Right lobe of liver (tissue), 6 donors: ENCODE data around the gene NUDT1. TPM values are rescaled to one million over a fixed set of nuclear protein-coding genes. Genes with fewer than 3 reads are reported as not detected.

Source experiments
- ATAC-seq, 4 donors: fragments of 200-7000 bp; cut with Tn5 transposase; one replicate each; pipeline ENCODE4 v1.9.1; 2020; ENCODE audit warnings: mild to moderate bottlenecking in 4 of 4, moderate library complexity in 4 of 4
- DNase-seq, 3 donors: peaks; one replicate each; pipeline ENCODE4 v3.0.0-alpha.2; 2020
- H3K27ac ChIP-seq, 3 donors: fragments of 200-600 bp; one replicate each; pipeline ENCODE4 v1.8.0; 2022
- H3K27me3 ChIP-seq, 2 donors: fragments of 200-600 bp; one replicate each; pipeline ENCODE4 v1.8.0; 2022
- H3K36me3 ChIP-seq, 4 donors: fragments of 200-600 bp; sonication (generic) in 1 of 4; one replicate each; pipeline versions ENCODE4 v1.5.1 to v1.8.0; 2017 to 2022; ENCODE audit warnings: control low read depth in 1 of 4
- H3K4me1 ChIP-seq, 4 donors: fragments of 200-600 bp; sonication (generic) in 1 of 4; one replicate each; pipeline versions ENCODE4 v1.5.1 to v1.8.0; 2017 to 2022; ENCODE audit warnings: control low read depth in 1 of 4
- H3K4me3 ChIP-seq, 3 donors: fragments of 200-600 bp; one replicate each; pipeline ENCODE4 v1.8.0; 2022
- H3K9me3 ChIP-seq, 4 donors: fragments of 200-600 bp; sonication (generic) in 1 of 4; one replicate each; pipeline versions ENCODE4 v1.5.1 to v1.8.0; 2017 to 2022; ENCODE audit warnings: control low read depth in 1 of 4
- POLR2A ChIP-seq: fragments of 450-650 bp; IDR thresholded peaks from one replicate; pipeline ENCODE4 v1.6.1; 2017; ENCODE audit warnings: antibody characterized with exemption, mild to moderate bottlenecking
- WGBS: methylation state at CpG from one replicate; pipeline ENCODE4 v1.1.6; 2018; ENCODE audit warnings: low coverage, low lambda C conversion rate; ENCODE audit not compliant: insufficient coverage; ENCODE audit errors: missing lambda C conversion rate; 5-methylcytosine and 5-hydroxymethylcytosine counted together
- intact Hi-C, 2 donors: fragments of 100-400 bp; cut with DNase I; formaldehyde crosslinking; loops; one replicate each; pipeline versions ENCODE4 v1.11.2 to v1.14.1; 2022
- total RNA-seq, 6 experiments: library from RNA; depleted of rRNA in 2 of 6; stranded (reverse); fragments of >200 nt in 2 of 6; fragmentation: NEBNext Ultra II Directional in 3 of 6; extraction: Animal tissue kit (Norgen Biotek cat#: 25700) in 3 of 6; gene quantifications; one replicate each; pipeline versions ENCODE4 v1.1.0 to v1.2.4, GENCODE V29; 2016 to 2023
- TF ChIP-seq, protein P1 (sequence below), 4 donors: fragments of 200-600 bp in 3 of 4; fragments of 450-650 bp in 1 of 4; IDR thresholded peaks; one replicate each; pipeline versions ENCODE4 v1.5.1 to v1.8.0; 2016 to 2022; ENCODE audit warnings: antibody characterized with exemption in 4 of 4, mild to moderate bottlenecking in 2 of 4
- donor health status: DM: no; HTN: yes; CAD: no.
- donor health status: DM: no; HTN: no; CAD: no.
- donor health status: DM: no; HTN: no; CAD: no.
- donor health status: DM: no; HTN: yes; CAD: no.
- donor health status: DM: no; HTN: yes; CAD: no.

Gene NUDT1
- total RNA-seq, 6 experiments from 2014 or later: 1.6 to 4.1 (median 2.3) TPM

DNA sequence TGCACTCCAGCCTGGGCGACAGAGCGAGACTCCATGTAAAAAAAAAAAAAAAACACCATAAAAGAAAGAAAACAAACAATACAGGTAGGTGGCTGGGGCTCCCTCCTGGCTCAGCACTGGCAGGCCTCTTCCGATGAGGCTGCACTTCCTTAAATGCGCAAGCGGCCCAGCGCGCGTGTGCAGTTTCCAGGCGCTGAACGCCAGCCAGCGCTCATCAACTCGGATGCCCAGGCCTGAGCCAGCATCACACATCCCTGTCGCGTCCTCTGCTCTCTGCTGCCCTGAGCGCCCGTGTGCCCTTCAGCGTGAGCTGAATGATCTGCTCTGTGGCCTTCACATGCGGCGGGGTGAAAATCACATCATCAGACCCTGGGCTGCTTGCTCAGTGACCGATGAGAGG lies 31.8 kb downstream of the NUDT1 start:
- no peak for TF ChIP-seq POLR2A
- TF ChIP-seq, protein P1, sequence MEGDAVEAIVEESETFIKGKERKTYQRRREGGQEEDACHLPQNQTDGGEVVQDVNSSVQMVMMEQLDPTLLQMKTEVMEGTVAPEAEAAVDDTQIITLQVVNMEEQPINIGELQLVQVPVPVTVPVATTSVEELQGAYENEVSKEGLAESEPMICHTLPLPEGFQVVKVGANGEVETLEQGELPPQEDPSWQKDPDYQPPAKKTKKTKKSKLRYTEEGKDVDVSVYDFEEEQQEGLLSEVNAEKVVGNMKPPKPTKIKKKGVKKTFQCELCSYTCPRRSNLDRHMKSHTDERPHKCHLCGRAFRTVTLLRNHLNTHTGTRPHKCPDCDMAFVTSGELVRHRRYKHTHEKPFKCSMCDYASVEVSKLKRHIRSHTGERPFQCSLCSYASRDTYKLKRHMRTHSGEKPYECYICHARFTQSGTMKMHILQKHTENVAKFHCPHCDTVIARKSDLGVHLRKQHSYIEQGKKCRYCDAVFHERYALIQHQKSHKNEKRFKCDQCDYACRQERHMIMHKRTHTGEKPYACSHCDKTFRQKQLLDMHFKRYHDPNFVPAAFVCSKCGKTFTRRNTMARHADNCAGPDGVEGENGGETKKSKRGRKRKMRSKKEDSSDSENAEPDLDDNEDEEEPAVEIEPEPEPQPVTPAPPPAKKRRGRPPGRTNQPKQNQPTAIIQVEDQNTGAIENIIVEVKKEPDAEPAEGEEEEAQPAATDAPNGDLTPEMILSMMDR (IDR thresholded peaks at IDR 0.05): no peak
- intact Hi-C loops: no loop called here
- DNase-seq: no peak
- WGBS: 100% methylated on average over 2 of the region's 20 CpGs
- Histone ChIP-seq H3K36me3 (no peaks in the 10 kb centered on the region), H3K27ac (no peak overlapping the region), H3K9me3 (no peaks in the 10 kb centered on the region), H3K4me1 (no peaks in the 10 kb centered on the region), H3K4me3 (no peak overlapping the region), H3K27me3 (no peaks in the 10 kb centered on the region)
- ATAC-seq: no peak

DNA sequence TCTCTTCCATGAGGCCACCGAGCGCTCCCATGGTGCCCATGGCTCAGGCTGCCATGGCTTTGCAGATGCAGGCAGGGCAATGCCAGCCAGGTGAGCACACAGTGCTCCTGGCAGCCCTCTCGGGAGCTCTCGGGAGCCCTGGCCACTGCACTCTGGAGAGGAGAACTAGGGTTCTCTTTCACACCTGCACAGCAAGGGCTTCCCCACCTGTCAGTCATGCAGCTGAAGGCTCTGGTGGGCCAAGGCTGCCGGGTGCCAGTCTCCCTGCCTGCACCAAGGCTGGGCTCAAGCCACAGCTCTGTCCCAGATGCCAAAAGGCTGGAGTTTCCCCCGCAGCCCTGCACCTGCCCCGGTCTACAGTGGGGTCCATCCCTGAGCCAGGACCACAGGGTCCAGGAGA lies 32.6 kb downstream of the NUDT1 start:
- Histone ChIP-seq H3K4me3 (no peak overlapping the region), H3K4me1 (peaks cover 0 to under 1% (median 0%) of the 10 kb centered on the region in 4 donors), H3K27ac (no peak overlapping the region), H3K36me3 (no peaks in the 10 kb centered on the region), H3K27me3 (no peaks in the 10 kb centered on the region), H3K9me3 (no peaks in the 10 kb centered on the region)
- no peak for TF ChIP-seq POLR2A
- TF ChIP-seq, protein P1 (IDR thresholded peaks at IDR 0.05): no peak
- no peak for DNase-seq
- no peak for ATAC-seq
- intact Hi-C loops: no loop called here
- 50% methylated on average over 2 of the region's 7 CpGs for WGBS

DNA sequence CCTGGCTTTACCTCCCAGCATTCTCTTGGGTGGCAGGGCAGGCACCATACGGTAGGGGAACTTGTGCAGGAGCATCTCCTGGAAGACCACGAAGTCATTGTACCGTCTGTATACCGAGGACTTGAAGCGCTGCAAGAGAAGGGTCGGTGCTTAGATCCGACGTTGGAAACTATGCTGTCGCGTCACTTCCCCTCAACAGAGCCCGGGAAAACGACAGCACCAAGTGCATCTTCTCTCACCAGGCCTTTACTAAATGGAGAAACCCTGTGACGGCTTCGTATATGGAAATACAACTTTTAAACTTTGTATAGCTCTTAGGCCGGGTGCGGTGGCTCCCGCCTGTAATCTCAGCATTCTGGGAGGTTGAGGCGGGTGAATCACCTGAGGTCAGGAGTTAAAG lies 33.1 kb downstream of the NUDT1 start:
- 72% methylated on average over 8 of the region's 18 CpGs for whole genome bisulfite sequencing
- DNase-seq: no peak
- H3K36me3 ChIP-seq: no peaks in the 10 kb centered on the region

DNA sequence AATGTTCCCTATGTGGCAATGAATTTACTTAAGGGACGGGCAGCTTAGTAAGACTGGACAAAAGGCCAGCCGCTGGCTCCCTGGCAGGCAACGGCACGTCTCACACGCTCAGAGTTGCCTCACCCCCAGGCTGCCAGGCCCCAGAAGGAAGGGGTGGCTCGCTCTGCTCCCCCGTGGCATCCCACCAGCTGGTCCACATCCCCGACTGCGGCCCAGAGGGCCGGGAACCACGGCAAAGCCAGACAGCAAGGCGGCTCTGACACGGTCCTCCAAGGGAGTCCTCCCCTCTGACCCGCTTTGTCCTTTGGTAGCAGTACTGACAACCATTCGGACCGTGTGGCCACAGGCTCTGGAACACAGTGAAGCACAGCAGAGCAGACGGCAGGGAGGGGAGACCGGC lies 34.1 kb downstream of the NUDT1 start:
- H3K27me3 ChIP-seq: no peaks in the 10 kb centered on the region
- ATAC-seq (peak in 1 of 4 donors; percentile 26), DNase-seq (no peak)
- H3K4me3 ChIP-seq: no peak overlapping the region
- no peaks in the 10 kb centered on the region for H3K9me3 ChIP-seq
- intact Hi-C loops: no loop called here
- peaks cover 0 to 10% (median 3%) of the 10 kb centered on the region in 4 donors for H3K4me1 ChIP-seq
- WGBS: 100% methylated on average over 2 of the region's 18 CpGs
- TF ChIP-seq POLR2A: no peak
- TF ChIP-seq, protein P1 (IDR thresholded peaks at IDR 0.05): no peak
- H3K36me3 ChIP-seq: no peaks in the 10 kb centered on the region
- no peak overlapping the region for H3K27ac ChIP-seq

More for the DNA sequence above, 33.1 kb downstream of the NUDT1 start:
- Histone ChIP-seq H3K27me3 (no peaks in the 10 kb centered on the region), H3K9me3 (no peaks in the 10 kb centered on the region), H3K4me3 (no peak overlapping the region), H3K27ac (no peak overlapping the region), H3K4me1 (peaks cover 0 to 5% (median 1%) of the 10 kb centered on the region in 4 donors)
- no peak for TF ChIP-seq POLR2A
- TF ChIP-seq, protein P1 (IDR thresholded peaks at IDR 0.05): no peak
- ATAC-seq: no peak
- intact Hi-C loops: no loop called here

DNA sequence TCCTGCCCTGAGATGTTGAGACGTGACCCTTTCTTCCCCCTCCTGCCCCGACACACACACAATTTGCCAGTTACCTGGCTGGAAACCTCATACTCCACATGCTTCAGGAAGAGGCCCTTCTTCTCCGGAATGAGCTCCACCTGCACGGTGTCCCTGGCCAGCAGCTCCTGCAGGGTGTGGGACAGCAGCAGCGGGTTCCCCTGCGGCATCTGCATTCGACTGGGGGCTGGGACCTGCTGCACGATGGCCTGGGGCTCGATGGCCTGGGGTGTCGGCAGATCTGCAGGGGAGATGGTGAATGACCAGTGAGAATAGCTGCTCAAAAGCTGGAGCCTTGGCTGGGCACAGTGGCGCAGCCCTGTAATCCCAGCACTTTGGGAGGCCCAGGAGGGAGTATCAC lies 36.0 kb downstream of the NUDT1 start:
- no peak for TF ChIP-seq POLR2A
- TF ChIP-seq, protein P1 (IDR thresholded peaks at IDR 0.05): no peak
- H3K27me3 ChIP-seq: no peaks in the 10 kb centered on the region
- WGBS: 96% methylated on average over 7 of the region's 11 CpGs
- H3K4me3 ChIP-seq: no peak overlapping the region
- peaks cover 0 to 10% (median 3%) of the 10 kb centered on the region in 4 donors for H3K4me1 ChIP-seq
- ATAC-seq (no peak), DNase-seq (no peak)
- H3K36me3 ChIP-seq: no peaks in the 10 kb centered on the region
- intact Hi-C loops: no loop called here
- H3K27ac ChIP-seq: no peak overlapping the region
- no peaks in the 10 kb centered on the region for H3K9me3 ChIP-seq
